HG03354 (cell line): Measurements from ENCODE around the gene SPOUT1.
"Not testable (repeated sequence)": the region's sequence is repeated elsewhere in the genome, so short reads cannot be mapped to it uniquely, and the experiment has no call there.

Source experiments
- ATAC-seq: cut with Tn5 transposase; IDR thresholded peaks from one replicate; pipeline ENCODE4 v1.9.1; 2021; ENCODE audit warnings: mild to moderate bottlenecking; ENCODE audit not compliant: unreplicated experiment, poor library complexity, severe bottlenecking

The SPOUT1 gene, protein sequence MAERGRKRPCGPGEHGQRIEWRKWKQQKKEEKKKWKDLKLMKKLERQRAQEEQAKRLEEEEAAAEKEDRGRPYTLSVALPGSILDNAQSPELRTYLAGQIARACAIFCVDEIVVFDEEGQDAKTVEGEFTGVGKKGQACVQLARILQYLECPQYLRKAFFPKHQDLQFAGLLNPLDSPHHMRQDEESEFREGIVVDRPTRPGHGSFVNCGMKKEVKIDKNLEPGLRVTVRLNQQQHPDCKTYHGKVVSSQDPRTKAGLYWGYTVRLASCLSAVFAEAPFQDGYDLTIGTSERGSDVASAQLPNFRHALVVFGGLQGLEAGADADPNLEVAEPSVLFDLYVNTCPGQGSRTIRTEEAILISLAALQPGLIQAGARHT

DNA sequence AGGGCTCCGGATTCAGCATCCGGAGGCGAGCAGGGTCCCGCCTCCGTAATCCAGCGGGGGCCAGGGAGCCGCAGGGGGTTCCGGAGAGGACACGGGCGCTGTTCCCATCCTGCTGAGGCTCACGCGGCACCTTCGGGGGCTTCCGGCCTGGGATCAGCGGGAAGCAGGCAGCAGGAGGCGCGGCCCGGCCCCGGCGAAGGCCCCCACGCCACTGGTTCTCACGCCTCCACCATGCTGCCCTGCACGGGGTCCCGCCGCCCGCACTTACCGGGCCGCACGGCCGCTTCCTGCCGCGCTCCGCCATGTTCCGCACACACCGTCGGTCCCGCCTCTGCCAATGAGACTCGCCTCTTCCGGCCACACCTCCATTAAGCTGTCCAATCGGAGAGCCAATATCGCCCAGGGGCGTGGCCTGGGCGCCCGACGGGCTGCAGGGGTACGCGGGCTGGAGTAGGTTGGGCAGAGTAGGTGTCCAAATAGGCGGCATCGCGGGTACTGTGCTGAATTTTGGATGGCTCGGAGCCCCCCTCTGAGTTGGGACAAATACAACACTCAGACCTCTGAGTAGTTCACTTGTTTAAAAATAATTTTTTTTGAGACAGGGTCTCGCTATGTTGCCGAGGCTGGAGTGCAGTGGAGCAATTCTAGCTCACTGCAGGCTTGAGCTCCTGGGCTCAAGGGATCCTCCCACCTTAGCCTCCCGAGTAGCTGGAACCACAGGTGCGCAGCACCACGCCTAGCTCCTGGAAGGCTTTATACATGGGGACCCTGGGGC lies at the start of gene SPOUT1:
TSS of gene SPOUT1 (minus strand) at position 318 of the 775 bp plus-strand sequence. CDS start at position 304, 14 bp downstream.
- peak; percentile 97 for ATAC-seq

DNA sequence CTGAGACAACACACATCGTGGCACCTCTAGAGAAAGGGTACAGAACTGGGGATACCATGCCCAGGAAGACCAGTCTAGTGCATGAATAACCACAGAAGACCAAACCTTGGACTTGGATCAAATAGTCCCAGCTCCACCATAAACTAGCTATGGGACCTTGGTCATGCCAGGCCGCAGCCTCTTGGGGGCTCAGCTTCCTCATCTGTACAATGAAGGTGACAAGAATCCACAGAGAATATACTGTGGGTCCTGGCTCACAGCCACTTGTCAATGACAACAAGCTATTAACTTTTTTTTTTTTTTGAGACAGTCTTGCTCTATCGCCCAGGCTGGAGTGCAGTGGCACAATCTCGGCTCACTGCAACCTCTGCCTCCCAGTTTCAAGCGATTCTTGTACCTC lies 48.3 kb upstream of the SPOUT1 start:
- no peak for ATAC-seq

GRCh38 chr9:128870941-128871265 lies 41.3 kb upstream of the SPOUT1 start:
- not testable (repeated sequence) for ATAC-seq

- ATAC-seq = no peak
Measured at GRCh38 chr9:128870128-128870940, 40.7 kb upstream of the SPOUT1 start.

DNA sequence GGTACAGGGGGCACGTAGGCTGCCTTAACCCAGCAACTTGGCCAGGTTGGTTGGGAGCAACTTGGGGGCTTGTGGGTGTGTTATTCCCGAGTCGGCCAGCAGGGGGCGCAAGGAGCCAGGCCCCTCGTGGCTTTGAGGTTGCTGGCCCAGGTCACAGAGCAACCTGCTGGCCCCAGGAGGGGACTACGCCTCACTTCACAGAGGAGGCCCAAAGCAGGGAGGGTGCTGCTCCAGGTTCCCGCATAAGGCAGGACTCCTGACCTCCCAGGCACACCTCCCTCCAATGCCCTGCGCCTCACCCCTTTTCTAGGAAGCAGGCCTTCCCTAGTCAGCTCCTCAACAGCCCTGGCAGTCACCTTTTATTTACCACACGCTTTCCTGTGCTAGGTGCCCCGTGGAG lies 34.1 kb upstream of the SPOUT1 start:
- peak; percentile 62 for ATAC-seq

DNA sequence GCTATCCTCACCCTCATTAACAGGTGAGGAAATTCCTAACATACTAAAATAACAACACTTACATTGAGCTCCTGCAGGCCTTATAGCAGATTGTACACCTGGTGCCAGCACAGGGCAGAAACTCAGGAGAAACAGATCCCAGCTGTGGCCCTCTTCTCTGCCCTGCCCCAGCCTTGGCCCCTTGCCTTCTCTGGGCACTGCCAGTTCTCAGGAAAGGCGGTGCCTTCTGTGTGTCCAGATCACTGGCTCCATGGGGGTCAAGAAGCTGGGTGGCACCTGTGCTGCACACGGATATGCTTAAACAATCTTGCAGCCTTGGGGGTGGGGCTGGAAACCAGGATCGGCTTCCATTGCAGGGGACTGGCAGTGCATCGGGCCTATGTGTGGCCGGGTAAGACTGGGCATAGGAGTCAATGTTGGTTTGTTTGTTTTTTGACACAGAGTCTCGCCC lies 32.8 kb upstream of the SPOUT1 start:
- no peak for ATAC-seq

- ATAC-seq = no peak
Measured at GRCh38 chr9:128861501-128861900, 31.9 kb upstream of the SPOUT1 start.

- ATAC-seq = no peak
Measured at GRCh38 chr9:128860937-128861336, 31.3 kb upstream of the SPOUT1 start.

DNA sequence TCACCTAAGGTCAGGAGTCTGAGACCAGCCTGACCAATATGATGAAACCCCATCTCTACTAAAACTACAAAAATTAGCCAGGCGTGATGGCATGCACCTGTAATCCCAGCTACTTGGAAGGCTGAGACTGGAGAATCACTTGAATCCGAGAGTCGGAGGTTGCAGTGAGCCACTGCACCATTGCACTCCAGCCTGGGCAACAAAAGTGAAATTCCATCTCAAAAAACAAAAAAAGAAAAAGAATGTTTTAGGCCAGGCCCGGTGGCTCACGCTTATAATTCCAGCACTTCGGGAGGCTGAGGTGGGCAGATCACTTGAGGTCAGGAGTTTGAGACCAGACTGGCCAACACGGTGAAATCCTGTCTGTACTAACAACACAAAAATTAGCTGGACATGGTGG lies 28.9 kb upstream of the SPOUT1 start:
- ATAC-seq = not testable (repeated sequence)

DNA sequence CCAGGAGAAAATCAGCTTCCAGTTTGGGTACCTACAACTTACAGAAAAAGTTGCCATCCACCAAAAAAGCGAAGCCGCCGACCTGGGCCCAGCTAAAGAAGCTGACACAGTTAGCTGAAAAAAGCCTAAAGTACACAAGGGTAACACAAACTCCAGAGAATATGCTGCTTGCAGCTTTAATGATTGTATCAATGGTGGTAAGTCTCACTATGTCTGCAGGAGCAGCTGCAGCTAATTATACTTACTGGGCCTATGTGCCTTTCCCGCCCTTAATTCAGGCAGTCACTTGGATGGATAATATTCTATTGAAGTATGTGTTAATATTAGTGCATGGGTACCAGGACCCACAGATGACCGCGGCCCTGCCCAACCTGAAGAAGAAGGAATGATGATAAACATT lies 24.9 kb upstream of the SPOUT1 start:
- ATAC-seq = not testable (repeated sequence)

DNA sequence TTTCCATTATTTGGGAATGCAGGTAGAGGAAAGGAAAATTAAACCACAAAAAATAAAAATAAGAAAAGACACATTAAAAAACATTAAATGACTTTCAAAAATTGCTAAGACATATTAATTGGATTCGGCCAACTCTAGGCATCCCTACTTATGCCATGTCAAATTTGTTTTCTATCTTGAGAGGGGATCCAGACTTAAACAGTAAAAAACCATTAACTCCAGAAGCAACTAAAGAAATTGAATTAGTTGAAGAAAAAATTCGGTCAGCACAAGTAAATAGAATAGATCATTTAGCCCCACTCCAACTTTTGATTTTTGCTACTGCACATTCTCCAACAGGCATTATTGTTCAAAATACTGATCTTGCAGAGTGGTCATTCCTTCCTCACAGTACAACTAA lies 23.1 kb upstream of the SPOUT1 start:
- not testable (repeated sequence) for ATAC-seq

GRCh38 chr9:128851779-128852600 lies 22.4 kb upstream of the SPOUT1 start:
- not testable (repeated sequence) for ATAC-seq

GRCh38 chr9:128851024-128851423 lies 21.4 kb upstream of the SPOUT1 start:
- not testable (repeated sequence) for ATAC-seq

GRCh38 chr9:128847803-128848202 lies 18.2 kb upstream of the SPOUT1 start:
- no peak for ATAC-seq

DNA sequence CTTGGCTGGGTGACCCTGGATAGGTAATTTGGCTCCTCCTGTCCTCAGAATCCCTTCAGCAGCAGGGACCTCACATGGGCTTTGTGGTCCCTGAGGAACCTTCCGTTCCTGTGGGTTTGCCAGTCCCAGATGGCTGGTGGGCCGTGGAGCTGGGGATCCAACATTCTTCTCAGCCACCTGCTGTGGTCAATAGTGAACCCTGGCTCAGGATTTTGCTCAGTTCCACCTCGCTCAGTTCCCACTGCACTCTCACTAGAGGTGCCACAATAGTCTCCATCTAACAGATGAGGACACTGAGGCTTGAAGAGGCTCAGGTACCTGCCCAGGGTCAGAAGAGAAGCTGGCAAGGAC lies 17.1 kb upstream of the SPOUT1 start:
- ATAC-seq = no peak

GRCh38 chr9:128845186-128845931 lies 15.8 kb upstream of the SPOUT1 start:
- no peak for ATAC-seq

DNA sequence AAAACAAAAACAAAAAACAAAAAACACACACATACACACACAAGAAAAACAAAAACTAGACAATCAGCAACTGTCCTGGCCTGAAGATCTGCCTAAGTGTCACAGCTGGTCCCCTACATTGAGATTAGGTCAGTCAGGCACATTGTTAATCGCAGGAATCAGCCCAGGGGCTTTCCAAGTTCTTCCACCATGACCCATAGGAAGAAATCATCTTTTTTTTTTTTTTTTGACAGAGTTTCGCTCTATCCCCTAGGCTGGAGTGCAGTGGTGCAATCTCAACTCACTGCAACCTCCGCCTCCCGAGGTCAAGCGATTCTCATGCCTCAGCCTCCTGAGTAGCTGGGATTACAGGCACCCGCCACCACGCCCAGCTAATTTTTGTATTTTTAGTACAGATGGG lies 13.6 kb upstream of the SPOUT1 start:
- ATAC-seq = not testable (repeated sequence)

- no peak for ATAC-seq
Measured at GRCh38 chr9:128841694-128842492, 12.3 kb upstream of the SPOUT1 start.
